Activated T-helper 1 cell treated with anti-CD3 and anti-CD28 coated beads, Interleukin-12 subunit alpha, Interleukin-12 subunit beta, Interleukin-2, Interleukin-4 antibody, amounts not matched to agents 30 ng/mL and 10 ng/mL and 1 ng/mL, durations not matched to agents 14 hours and 24 hours and 36 hours (primary cell): ENCODE data around the gene STX18. TPM values are rescaled to one million over a fixed set of nuclear protein-coding genes. Genes with fewer than 3 reads are reported as not detected.
A peak's percentile ranks its signal among the peaks of the same experiment; 100 is the strongest.

Source experiments
- DNase-seq: peaks from one replicate; pipeline ENCODE4 v3.0.0; 2021; ENCODE audit warnings: low spot score
- H3K27ac Mint-ChIP-seq: one replicate; pipeline ENCODE4 v1.8.0; 2021; ENCODE audit warnings: mild to moderate bottlenecking, mixed read lengths
- H3K27me3 Mint-ChIP-seq: one replicate; pipeline ENCODE4 v1.8.0; 2022; ENCODE audit warnings: mild to moderate bottlenecking, moderate library complexity, mixed read lengths; ENCODE audit not compliant: insufficient read depth
- H3K36me3 Mint-ChIP-seq: one replicate; pipeline ENCODE4 v1.8.0; 2021; ENCODE audit warnings: low read depth, mixed read lengths
- H3K4me1 Mint-ChIP-seq: one replicate; pipeline ENCODE4 v1.8.0; 2021; ENCODE audit warnings: low read depth, mixed read lengths
- H3K4me3 Mint-ChIP-seq: one replicate; pipeline ENCODE4 v1.8.0; 2021; ENCODE audit warnings: mild to moderate bottlenecking, moderate library complexity, mixed read lengths
- H3K9me3 Mint-ChIP-seq: one replicate; pipeline ENCODE4 v1.8.0; 2021; ENCODE audit warnings: mixed read lengths
- intact Hi-C: fragments of 100-400 bp; cut with micrococcal nuclease; formaldehyde crosslinking; loops from one replicate; pipeline ENCODE4 v1.15.1; 2024
- total RNA-seq: library from RNA; stranded (reverse); gene quantifications from 2 replicates; pipeline ENCODE4 v1.2.3, GENCODE V29; 2022

STX18 gene
- 34.6 and 35.4 TPM in 2 replicates for total RNA-seq

GRCh38 chr4:4541661-4542570 is at the start of gene STX18:
Gene STX18, minus strand, starts transcription at chr4:4542048. Its CDS starts 84 bp downstream, at chr4:4541964.
- DNase-seq: peak; percentile 85
- intact Hi-C loops: loop anchor here (1.0 to 5.0 kb wide), 6 partner anchors 33 to 585 kb away; partner anchors contain the start of genes LYAR, TMEM128 and ZBTB49
- Mint-ChIP-seq H3K36me3 (peaks cover 3% of the 10 kb centered on the region), H3K4me1 (peaks cover 46% of the 10 kb centered on the region), H3K4me3 (peak within 1 kb of the TSS; percentile 98), H3K27me3 (no peaks in the 10 kb centered on the region), H3K27ac (peak within 1 kb of the TSS; percentile 98), H3K9me3 (no peaks in the 10 kb centered on the region)

GRCh38 chr4:4591071-4591470 is 49.2 kb upstream of the STX18 start:
- H3K36me3 Mint-ChIP-seq: peaks cover 3% of the 10 kb centered on the region
- no peaks in the 10 kb centered on the region for H3K27me3 Mint-ChIP-seq
- H3K4me3 Mint-ChIP-seq: no peak overlapping the region
- H3K9me3 Mint-ChIP-seq: peaks cover 36% of the 10 kb centered on the region
- intact Hi-C loops: no loop called here
- no peak for DNase-seq
- H3K4me1 Mint-ChIP-seq: no peaks in the 10 kb centered on the region
- H3K27ac Mint-ChIP-seq: no peak overlapping the region

GRCh38 chr4:4590546-4590945 is 48.7 kb upstream of the STX18 start:
- no peak for DNase-seq
- Mint-ChIP-seq H3K27me3 (no peaks in the 10 kb centered on the region), H3K4me3 (no peak overlapping the region), H3K9me3 (peaks cover 31% of the 10 kb centered on the region), H3K4me1 (no peaks in the 10 kb centered on the region), H3K27ac (no peak overlapping the region), H3K36me3 (peaks cover 3% of the 10 kb centered on the region)
- intact Hi-C loops: no loop called here

GRCh38 chr4:4585012-4585670 is 43.3 kb upstream of the STX18 start:
- DNase-seq: no peak
- Mint-ChIP-seq H3K4me1 (no peaks in the 10 kb centered on the region), H3K27ac (no peak overlapping the region), H3K27me3 (no peaks in the 10 kb centered on the region), H3K36me3 (no peaks in the 10 kb centered on the region), H3K4me3 (no peak overlapping the region), H3K9me3 (peaks cover 10% of the 10 kb centered on the region)
- intact Hi-C loops: no loop called here

GRCh38 chr4:4583606-4584005 is 41.8 kb upstream of the STX18 start:
- Mint-ChIP-seq H3K36me3 (no peaks in the 10 kb centered on the region), H3K9me3 (peaks cover 10% of the 10 kb centered on the region), H3K27ac (no peak overlapping the region), H3K27me3 (no peaks in the 10 kb centered on the region), H3K4me3 (no peak overlapping the region), H3K4me1 (no peaks in the 10 kb centered on the region)
- intact Hi-C loops: no loop called here
- DNase-seq: no peak

- intact Hi-C loops: no loop called here
- no peak overlapping the region for H3K4me3 Mint-ChIP-seq
- H3K27ac Mint-ChIP-seq: no peak overlapping the region
- H3K9me3 Mint-ChIP-seq: peaks cover 10% of the 10 kb centered on the region
- H3K4me1 Mint-ChIP-seq: no peaks in the 10 kb centered on the region
- DNase-seq: no peak
- H3K36me3 Mint-ChIP-seq: no peaks in the 10 kb centered on the region
- H3K27me3 Mint-ChIP-seq: no peaks in the 10 kb centered on the region
Measured at GRCh38 chr4:4582653-4583052, 40.8 kb upstream of the STX18 start.

GRCh38 chr4:4580494-4580893 is 38.6 kb upstream of the STX18 start:
- Mint-ChIP-seq H3K27me3 (peaks cover 5% of the 10 kb centered on the region), H3K9me3 (no peaks in the 10 kb centered on the region), H3K36me3 (no peaks in the 10 kb centered on the region), H3K4me3 (no peak overlapping the region), H3K4me1 (no peaks in the 10 kb centered on the region), H3K27ac (no peak overlapping the region)
- DNase-seq: no peak
- intact Hi-C loops: no loop called here

- Mint-ChIP-seq H3K27me3 (peaks cover 7% of the 10 kb centered on the region), H3K4me3 (no peak overlapping the region), H3K36me3 (peaks cover 2% of the 10 kb centered on the region), H3K9me3 (no peaks in the 10 kb centered on the region), H3K27ac (no peak overlapping the region), H3K4me1 (peaks cover 6% of the 10 kb centered on the region)
- no peak for DNase-seq
- intact Hi-C loops: no loop called here
Measured at GRCh38 chr4:4578981-4579380, 37.1 kb upstream of the STX18 start.

- Mint-ChIP-seq H3K4me1 (peaks cover 6% of the 10 kb centered on the region), H3K4me3 (no peak overlapping the region), H3K27me3 (peaks cover 7% of the 10 kb centered on the region), H3K36me3 (peaks cover 3% of the 10 kb centered on the region), H3K27ac (no peak overlapping the region), H3K9me3 (no peaks in the 10 kb centered on the region)
- DNase-seq: no peak
- intact Hi-C loops: no loop called here
Measured at GRCh38 chr4:4577359-4577875, 35.6 kb upstream of the STX18 start.

GRCh38 chr4:4575284-4576211 is 33.7 kb upstream of the STX18 start:
- H3K27ac Mint-ChIP-seq: no peak overlapping the region

GRCh38 chr4:4574792-4575191 is 32.9 kb upstream of the STX18 start:
- DNase-seq: no peak
- H3K4me3 Mint-ChIP-seq: peak overlapping the region; percentile 69
- H3K27ac Mint-ChIP-seq: no peak overlapping the region
- intact Hi-C loops: loop anchor here (1.0 to 2.0 kb wide), 2 partner anchors 32 to 86 kb away; partner anchors contain the start of gene STX18
- peaks cover 6% of the 10 kb centered on the region for H3K4me1 Mint-ChIP-seq
- peaks cover 3% of the 10 kb centered on the region for H3K36me3 Mint-ChIP-seq
- peaks cover 7% of the 10 kb centered on the region for H3K27me3 Mint-ChIP-seq
- H3K9me3 Mint-ChIP-seq: no peaks in the 10 kb centered on the region

More at GRCh38 chr4:4575284-4576211, 33.7 kb upstream of the STX18 start:
- DNase-seq: peak; percentile 10
- Mint-ChIP-seq H3K9me3 (no peaks in the 10 kb centered on the region), H3K4me1 (peaks cover 6% of the 10 kb centered on the region), H3K4me3 (peak overlapping the region; percentile 69), H3K27me3 (peaks cover 7% of the 10 kb centered on the region), H3K36me3 (peaks cover 3% of the 10 kb centered on the region)
- intact Hi-C loops: loop anchor here (1.0 to 2.0 kb wide), 2 partner anchors 33 to 87 kb away; partner anchors contain the start of gene STX18

- H3K4me3 Mint-ChIP-seq: no peak overlapping the region
- peaks cover 7% of the 10 kb centered on the region for H3K27me3 Mint-ChIP-seq
- H3K36me3 Mint-ChIP-seq: peaks cover 3% of the 10 kb centered on the region
- no peak overlapping the region for H3K27ac Mint-ChIP-seq
- intact Hi-C loops: loop anchor here (2.0 kb wide), 1 partner anchor 85 kb away; no protein-coding TSS in a partner anchor
- peaks cover 6% of the 10 kb centered on the region for H3K4me1 Mint-ChIP-seq
- DNase-seq: no peak
- H3K9me3 Mint-ChIP-seq: no peaks in the 10 kb centered on the region
Measured at GRCh38 chr4:4574052-4574451, 32.2 kb upstream of the STX18 start.
